ENCODE results near the gene AEBP1.

Gene AEBP1

GRCh38 chr7:44086627-44087026, 17.5 kb upstream of the AEBP1 start:
- DNase-seq (ENCODE audit: low spot score) = no peak

- DNase-seq (ENCODE audit: low spot score) = peak; percentile 66
Observed at GRCh38 chr7:44087911-44088838, 16.0 kb upstream of the AEBP1 start.

- no peak for DNase-seq (ENCODE audit: low spot score)
Observed at GRCh38 chr7:44093102-44093641, 11.0 kb upstream of the AEBP1 start.

- no peak for DNase-seq (ENCODE audit: low spot score)
Observed at GRCh38 chr7:44094365-44094764, 9.8 kb upstream of the AEBP1 start.

- no peak for DNase-seq (ENCODE audit: low spot score)
Observed at GRCh38 chr7:44094883-44095592, 9.1 kb upstream of the AEBP1 start.

- DNase-seq (ENCODE audit: low spot score) = no peak
Observed at GRCh38 chr7:44095781-44096180, 8.4 kb upstream of the AEBP1 start.

GRCh38 chr7:44096326-44096881, 7.7 kb upstream of the AEBP1 start:
- no peak for DNase-seq (ENCODE audit: low spot score)

- no peak for DNase-seq (ENCODE audit: low spot score)
Observed at GRCh38 chr7:44097064-44097932, 6.8 kb upstream of the AEBP1 start.

GRCh38 chr7:44098092-44099068, 5.8 kb upstream of the AEBP1 start:
- no peak for DNase-seq (ENCODE audit: low spot score)

GRCh38 chr7:44099669-44100068, 4.5 kb upstream of the AEBP1 start:
- DNase-seq (ENCODE audit: low spot score) = no peak

- no peak for DNase-seq (ENCODE audit: low spot score)
Observed at GRCh38 chr7:44100458-44101302, 3.5 kb upstream of the AEBP1 start.

- no peak for DNase-seq (ENCODE audit: low spot score)
Observed at GRCh38 chr7:44101303-44101965, 2.7 kb upstream of the AEBP1 start.

- no peak for DNase-seq (ENCODE audit: low spot score)
Observed at GRCh38 chr7:44101966-44102845, 1.9 kb upstream of the AEBP1 start.

- no peak for DNase-seq (ENCODE audit: low spot score)
Observed at GRCh38 chr7:44102846-44103565, 1.1 kb upstream of the AEBP1 start.

GRCh38 chr7:44103566-44103922, 601 bp upstream of the AEBP1 start:
- DNase-seq (ENCODE audit: low spot score) = no peak

- no peak for DNase-seq (ENCODE audit: low spot score)
Observed at GRCh38 chr7:44104860-44105771, 971 bp downstream of the AEBP1 start.

All from kidney capillary endothelial cell (primary cell).